ENCODE measurements around the gene ACOXL.
"Not testable (repeated sequence)": the region's sequence is repeated elsewhere in the genome, so short reads cannot be mapped to it uniquely, and the experiment has no call there.

Gene ACOXL

GRCh38 chr2:110732422-110733413 lies at the start of gene ACOXL:
Gene ACOXL, plus strand, starts transcription at chr2:110732573. Its CDS starts 35,817 bp downstream, at chr2:110768390.
- no peak for DNase-seq

GRCh38 chr2:110682872-110683271 lies 49.5 kb upstream of the ACOXL start:
- no peak for DNase-seq

GRCh38 chr2:110687775-110688484 lies 44.4 kb upstream of the ACOXL start:
- not testable (repeated sequence) for DNase-seq

DNA sequence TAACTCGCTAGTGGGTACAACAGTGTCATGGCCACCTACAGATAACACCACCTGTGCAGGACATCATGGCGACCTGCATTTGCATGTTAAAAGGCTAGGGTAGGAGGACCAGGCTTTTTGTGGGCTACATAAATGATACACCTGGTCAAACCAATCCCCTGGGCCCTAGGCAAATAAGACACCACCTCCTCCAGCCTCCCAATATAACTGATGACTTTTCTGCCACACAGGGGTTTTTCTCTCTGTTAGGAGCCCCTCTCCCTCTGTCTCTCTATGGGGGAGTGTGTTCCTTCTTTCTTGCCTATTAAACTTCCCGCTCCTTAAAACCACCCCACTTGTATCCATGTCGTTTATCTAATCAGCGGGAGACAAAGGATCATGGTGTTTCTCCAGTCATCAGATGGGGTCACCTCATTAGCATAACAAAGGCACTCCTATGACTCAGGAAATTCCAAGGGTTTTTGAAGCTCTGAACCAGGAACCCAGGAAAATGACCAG lies 43.7 kb upstream of the ACOXL start:
- DNase-seq = no peak

DNA sequence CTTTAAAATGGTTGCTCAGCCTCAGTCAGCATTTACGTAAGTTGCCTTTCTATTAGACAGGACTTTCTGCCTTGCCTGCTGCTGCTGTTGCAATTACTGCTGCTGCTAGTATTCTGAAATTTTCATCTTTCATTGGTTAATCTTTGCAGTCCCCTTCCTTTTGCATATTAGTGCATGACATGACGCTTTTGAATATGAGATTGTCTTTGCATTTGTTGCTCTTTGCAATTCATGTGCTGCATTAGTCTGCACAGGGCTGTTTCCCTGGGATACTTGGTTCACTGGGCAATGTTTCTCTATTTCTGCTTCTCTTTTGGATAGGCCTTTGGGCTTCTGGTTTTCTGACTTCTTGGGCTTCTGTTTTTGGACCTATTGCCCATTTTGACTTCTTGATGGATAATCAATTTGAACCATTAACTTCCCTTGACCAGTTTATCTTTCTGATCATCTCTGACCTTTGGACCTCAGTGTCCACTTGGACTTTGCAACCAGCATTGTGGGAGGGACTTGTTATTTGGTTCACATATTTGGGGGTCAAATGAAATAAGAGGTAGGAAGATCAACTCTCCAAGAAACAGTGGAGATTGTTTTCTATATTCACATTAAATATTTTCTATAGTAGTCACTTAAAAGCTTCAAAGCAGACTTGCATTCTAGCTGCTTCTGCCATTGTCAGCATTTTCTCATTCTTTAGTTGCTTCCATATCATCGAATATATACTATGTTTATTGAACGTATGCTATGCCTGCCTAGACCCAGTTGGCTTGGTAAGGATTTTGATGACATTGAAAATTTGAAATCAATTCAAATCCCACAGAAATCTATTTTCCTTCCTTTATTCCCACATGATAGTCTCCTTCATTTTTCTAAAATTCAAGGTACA lies 42.0 kb upstream of the ACOXL start:
- DNase-seq = no peak

- DNase-seq = no peak
Measured at GRCh38 chr2:110691612-110692258, 40.6 kb upstream of the ACOXL start.

DNA sequence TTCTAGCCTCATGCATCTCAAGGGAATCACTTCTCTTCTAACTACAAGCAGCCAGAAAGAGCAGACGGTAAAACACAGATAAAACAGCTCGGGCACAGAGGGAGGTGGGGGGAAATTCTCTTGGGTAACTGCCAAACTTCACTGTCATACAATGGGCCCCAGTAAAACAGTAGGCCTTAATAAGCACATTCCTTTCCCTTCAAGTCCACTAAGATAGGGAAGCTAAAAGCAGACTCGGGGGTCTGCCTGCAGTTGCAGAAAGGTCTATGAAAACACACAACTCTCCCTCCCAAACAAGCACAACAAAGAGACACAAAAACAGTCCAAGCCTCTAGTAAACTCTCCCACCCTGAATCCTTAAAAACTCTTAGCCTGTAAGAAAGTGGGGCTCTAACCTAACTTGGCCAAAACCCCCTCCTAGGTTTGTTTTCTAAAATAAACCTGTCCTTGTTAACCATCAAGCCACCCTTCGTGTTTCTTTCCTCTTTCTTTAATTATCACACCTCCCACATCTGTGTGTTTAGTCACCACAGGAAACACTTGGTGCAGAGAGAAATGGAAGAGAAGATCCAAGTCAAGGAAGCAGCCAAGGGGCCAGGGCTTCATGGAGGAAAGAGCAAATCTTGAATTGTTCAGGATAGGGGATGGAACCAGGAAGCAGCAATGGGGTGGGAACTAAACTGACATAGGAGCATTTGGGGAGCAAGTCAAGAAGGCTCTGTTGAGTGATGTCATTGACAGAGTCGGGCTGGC lies 37.1 kb upstream of the ACOXL start:
- DNase-seq = not testable (repeated sequence)

DNA sequence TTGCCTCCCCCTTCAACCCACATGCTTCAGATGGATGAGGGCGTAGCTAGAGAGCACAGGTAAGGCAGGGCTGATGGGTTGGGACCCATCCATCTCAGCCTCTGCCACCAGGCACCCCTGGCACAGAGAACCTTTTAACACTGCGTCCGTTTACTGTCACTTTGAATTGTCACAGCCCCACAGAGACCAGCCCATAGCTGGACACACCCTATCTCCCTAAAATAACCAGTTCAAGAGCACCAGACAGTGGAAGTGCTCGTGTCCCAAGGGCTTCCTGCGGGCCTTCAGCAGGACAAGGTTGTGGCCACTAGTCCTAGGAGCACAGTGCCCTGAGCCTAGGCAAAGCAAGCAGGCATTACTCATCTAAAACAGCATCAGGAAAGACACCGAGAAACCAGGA lies 34.1 kb upstream of the ACOXL start:
- DNase-seq = not testable (repeated sequence)

GRCh38 chr2:110702514-110703380 lies 29.6 kb upstream of the ACOXL start:
- no peak for DNase-seq

DNA sequence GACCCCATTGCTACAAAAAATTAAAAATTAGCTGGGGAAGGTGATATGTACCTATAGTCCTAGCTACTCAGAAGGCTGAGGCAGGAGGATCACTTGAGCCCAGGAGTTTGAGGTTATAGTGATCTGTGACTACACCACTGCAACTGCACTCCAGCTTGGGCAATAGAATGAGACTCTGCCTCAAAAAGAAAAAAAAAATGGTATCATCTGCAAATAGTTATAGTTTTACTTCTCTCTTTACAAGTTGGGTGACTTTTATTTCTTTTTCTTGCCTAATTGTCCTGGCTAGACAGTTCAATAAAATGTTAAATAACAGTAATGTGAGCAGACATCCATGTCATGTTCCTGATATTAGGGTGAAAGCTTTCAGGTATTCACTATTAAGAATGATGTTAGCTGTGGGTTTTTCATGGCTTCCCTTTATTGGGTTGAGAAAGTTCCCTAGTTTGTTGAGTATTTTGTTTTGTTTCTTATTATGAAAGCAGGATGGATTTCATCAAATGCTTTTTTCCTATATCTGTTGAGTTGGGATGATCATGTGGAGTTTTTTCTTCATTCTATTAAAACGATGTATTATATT lies 24.9 kb upstream of the ACOXL start:
- no peak for DNase-seq

- no peak for DNase-seq
Measured at GRCh38 chr2:110708455-110708854, 23.9 kb upstream of the ACOXL start.

GRCh38 chr2:110712737-110713136 lies 19.6 kb upstream of the ACOXL start:
- no peak for DNase-seq

DNA sequence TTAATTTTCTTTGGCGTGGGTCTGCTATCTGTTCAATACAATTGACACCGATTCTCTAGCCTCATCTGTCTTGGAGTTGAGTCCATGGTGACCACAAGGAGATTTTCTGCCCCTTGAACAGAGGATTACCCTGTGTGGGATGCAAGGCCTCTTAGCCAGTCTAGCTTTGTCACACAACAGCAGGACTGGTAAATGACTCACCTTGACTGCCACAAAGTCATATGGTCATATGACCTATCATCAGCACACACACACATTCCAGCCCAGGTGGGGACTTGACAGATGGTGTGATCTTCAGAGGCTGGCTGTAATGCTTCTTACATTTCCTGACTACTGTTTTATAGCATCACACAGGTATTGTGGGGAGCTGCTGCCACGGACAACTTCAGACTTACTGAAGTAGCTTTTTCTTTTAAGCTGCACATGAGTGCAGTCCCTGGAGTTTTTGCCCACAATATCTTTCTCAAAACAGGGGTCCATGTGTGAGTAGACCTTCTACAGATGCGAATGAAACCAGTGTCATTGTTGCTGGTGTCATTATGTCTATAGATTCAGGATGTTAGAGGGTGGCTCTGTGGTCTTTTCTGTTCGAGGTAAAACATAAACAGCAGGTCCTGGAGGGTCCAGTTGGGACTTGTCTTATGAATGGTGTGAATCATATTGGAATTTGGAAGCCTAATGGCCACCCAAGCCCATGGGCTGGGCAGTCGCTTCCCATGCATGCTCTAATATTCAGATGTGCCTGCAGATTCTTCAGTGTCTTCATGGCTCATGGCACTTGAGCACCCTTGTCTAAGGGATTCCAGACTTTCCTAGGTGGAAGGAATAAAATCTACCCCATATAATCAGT lies 18.6 kb upstream of the ACOXL start:
- peak; percentile 2 for DNase-seq

- DNase-seq = no peak
Measured at GRCh38 chr2:110714452-110715224, 17.7 kb upstream of the ACOXL start.

DNA sequence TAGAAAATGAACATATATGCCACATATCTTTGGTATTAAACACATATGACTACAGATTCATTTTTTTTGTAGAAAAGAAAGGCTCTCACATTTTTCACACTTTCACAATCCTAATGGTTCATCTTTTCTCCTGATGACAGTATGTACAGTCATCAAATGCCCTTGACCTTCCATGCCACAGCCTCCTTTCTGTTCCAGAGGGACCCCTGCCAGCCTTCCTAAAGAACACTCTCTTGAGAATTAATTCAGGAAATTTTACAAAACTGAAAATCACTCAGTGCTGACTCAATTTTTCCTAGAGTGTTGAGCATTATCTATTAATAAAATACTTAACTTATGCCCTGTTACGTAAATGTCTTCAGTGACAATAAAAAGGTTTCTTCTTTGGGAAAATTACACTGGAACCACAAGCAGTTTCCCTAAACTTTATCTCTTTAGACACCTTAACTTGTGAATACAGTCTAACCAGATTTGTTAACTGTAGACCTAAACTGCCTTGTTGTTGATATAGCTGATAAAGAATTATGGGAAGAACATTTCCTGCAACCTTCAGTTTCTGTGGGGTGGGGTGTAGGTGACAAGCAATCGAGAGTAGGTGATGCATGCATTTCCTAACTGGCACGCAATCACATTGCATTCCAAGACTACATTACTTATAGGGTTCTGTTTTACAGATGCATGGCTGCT lies 15.3 kb upstream of the ACOXL start:
- DNase-seq = no peak

GRCh38 chr2:110717734-110718133 lies 14.6 kb upstream of the ACOXL start:
- DNase-seq = no peak

GRCh38 chr2:110718382-110718781 lies 14.0 kb upstream of the ACOXL start:
- DNase-seq = no peak

DNA sequence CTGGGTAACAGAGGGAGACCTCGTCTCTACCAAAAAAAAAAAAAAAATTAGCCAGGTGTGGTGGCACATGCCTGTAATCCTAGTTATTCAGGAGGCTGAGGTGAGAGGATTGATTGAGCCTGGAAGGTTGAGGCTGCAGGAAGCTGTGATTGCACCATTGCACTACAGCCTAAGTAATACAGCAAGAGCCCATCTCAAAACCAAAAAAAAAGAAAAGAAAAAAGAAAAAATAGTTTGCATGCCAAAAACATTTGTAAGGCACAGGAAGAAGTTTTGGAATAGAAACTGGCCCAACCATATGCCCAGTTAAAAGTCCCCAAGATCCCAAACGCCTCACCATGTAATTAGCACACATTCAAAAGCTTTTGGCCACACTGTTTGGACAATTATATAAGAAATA lies 13.4 kb upstream of the ACOXL start:
- no peak for DNase-seq

All from activated CD4-positive, alpha-beta T cell treated with anti-CD3 and anti-CD28 coated beads, Interleukin-2, amount 50 U/mL, for 16 hours (primary cell).